ENCODE data around the gene SESN1. TPM values are rescaled to one million over a fixed set of nuclear protein-coding genes. Genes with fewer than 3 reads are reported as not detected.

Gene SESN1
- polyA plus RNA-seq, 1 experiment, result 9.1 TPM

GRCh38 chr6:108969776-108970175, 124.9 kb downstream of the SESN1 start:
- POLR2A ChIA-PET, result interaction anchor here (0.7 kb wide), 1 partner anchor 64 kb away, joined by 3 read pairs; no protein-coding TSS in a partner anchor
- H3K27me3 ChIP-seq (ENCODE audit: control insufficient read depth, insufficient read depth, low read length), result no peaks in the 10 kb centered on the region; the same call in 1 of the 2 replicates
- no peak overlapping the region for H3K4me3 ChIP-seq (ENCODE audit: low read depth, low read length)
- CTCF ChIA-PET, result interaction anchor here (0.7 to 1.4 kb wide), 2 partner anchors 20 to 451 kb away, joined by 3 read pairs; no protein-coding TSS in a partner anchor
- no peak for DNase-seq (ENCODE audit: low read depth)
- no peak for TF ChIP-seq CTCF (IDR thresholded peaks at IDR 0.05; ENCODE audit: insufficient read depth, low read depth, low read length)
- no peaks in the 10 kb centered on the region for H3K36me3 ChIP-seq (ENCODE audit: control insufficient read depth, insufficient read depth, low read length)

DNA sequence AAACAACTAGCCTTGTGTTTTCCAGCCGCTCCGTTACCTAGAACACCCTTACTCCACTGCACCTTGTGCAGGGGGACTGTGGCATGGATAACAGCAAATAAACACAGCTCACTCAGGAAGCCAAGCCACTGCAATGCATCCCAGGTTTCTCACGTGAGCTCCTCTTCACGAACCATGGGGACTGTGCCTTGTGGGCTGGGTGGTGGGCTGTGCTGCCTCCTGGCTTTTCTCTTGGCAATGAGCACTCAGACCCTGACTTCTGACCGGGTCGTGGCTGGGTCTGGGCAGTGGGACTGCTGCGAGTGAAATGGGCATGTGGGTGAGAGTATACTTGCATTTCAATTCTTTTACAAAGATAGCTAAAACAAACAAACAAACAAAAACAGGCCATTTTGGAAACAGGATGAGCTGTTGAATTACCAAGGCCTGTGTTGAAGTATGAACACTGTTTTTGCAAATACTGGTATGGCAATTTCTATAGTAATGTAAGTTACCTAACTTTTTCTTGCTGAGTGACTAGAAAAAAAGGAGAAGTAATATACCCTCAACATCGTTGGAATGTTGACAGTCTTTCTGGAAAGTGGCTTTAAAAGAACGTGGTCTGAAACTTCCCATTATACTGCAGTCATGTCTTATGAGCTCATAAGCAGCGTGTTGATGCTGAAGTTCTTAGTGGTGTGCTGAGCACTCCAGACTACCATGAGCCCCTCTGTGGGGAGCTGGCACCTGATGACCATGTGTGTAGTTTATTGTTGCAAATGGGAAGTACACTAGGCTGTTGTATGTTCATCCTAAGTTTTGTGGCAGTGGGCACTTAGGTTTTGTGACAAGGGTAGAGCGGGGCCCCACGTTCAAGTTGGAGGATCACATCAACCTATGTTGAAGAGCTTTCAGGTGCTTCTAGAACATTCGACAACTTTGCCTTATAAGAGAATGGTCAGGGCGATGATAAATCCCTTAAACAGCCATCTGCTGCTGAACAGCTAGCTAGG, 126.0 kb downstream of the SESN1 start:
- no peak for TF ChIP-seq CTCF (IDR thresholded peaks at IDR 0.05; ENCODE audit: insufficient read depth, low read depth, low read length)
- Histone ChIP-seq H3K27me3 (ENCODE audit: control insufficient read depth, insufficient read depth, low read length) (no peaks in the 10 kb centered on the region; the same call in 1 of the 2 replicates), H3K36me3 (ENCODE audit: control insufficient read depth, insufficient read depth, low read length) (no peaks in the 10 kb centered on the region), H3K4me3 (ENCODE audit: low read depth, low read length) (no peak overlapping the region)
- CTCF ChIA-PET, result interaction anchor here (1.2 kb wide), 2 partner anchors 20 to 23 kb away, joined by 3 read pairs; no protein-coding TSS in a partner anchor
- DNase-seq (ENCODE audit: low read depth), result no peak
- POLR2A ChIA-PET, result no interaction called here

DNA sequence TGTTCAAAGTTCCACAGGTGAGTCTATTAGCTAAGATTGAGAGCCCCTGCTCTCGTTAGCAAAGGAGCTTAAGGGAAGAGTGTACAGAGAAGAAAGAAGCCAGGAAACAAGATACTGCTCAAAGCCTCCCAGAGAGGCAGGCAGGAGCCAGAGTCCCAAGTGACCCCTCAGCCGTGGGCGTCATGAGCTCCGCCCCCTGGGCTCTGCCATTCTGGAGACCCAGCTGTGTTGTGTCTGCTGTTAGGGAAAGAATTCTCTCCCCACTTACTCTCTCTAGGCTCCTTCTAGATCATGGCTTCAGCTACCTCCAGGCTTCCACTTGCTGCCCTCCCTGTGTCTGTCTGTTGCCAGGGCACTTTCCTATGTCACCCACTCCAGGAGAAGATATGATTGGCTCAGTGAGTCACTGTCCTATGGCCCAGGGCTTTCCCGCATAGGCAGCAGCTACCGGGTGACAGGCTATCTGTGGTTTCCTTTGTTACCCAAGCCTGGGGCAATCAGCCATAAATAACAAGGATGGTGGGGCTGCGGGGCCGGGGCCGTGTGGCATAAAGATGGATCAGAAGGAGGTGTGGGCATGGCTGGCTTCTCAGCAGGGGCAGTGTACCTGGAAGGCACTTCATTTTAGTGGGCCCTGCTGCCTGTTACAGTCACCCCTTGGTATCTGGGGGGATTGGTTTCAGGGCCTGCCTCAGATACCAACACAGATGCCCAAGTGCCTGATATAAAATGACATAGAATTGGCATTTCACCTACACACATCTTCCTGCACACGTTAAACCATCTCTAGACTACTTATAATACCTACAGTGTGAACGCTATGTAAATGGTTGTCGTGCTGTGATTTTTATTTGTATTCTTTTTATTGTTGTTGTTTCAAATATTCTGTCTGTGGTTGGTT, 127.5 kb downstream of the SESN1 start:
- Histone ChIP-seq H3K4me3 (ENCODE audit: low read depth, low read length) (no peak overlapping the region), H3K36me3 (ENCODE audit: control insufficient read depth, insufficient read depth, low read length) (no peaks in the 10 kb centered on the region), H3K27me3 (ENCODE audit: control insufficient read depth, insufficient read depth, low read length) (no peaks in the 10 kb centered on the region)
- DNase-seq (ENCODE audit: low read depth), result no peak
- CTCF ChIA-PET, result no interaction called here
- POLR2A ChIA-PET, result no interaction called here
- no peak for TF ChIP-seq CTCF (IDR thresholded peaks at IDR 0.05; ENCODE audit: insufficient read depth, low read depth, low read length)

GRCh38 chr6:108966251-108966650, 128.4 kb downstream of the SESN1 start:
- no peak for DNase-seq (ENCODE audit: low read depth)
- TF ChIP-seq CTCF (IDR thresholded peaks at IDR 0.05; ENCODE audit: insufficient read depth, low read depth, low read length), result no peak
- H3K27me3 ChIP-seq (ENCODE audit: control insufficient read depth, insufficient read depth, low read length), result no peaks in the 10 kb centered on the region
- ChIA-PET POLR2A (no interaction called here), CTCF (no interaction called here)
- H3K36me3 ChIP-seq (ENCODE audit: control insufficient read depth, insufficient read depth, low read length), result no peaks in the 10 kb centered on the region
- H3K4me3 ChIP-seq (ENCODE audit: low read depth, low read length), result no peak overlapping the region

DNA sequence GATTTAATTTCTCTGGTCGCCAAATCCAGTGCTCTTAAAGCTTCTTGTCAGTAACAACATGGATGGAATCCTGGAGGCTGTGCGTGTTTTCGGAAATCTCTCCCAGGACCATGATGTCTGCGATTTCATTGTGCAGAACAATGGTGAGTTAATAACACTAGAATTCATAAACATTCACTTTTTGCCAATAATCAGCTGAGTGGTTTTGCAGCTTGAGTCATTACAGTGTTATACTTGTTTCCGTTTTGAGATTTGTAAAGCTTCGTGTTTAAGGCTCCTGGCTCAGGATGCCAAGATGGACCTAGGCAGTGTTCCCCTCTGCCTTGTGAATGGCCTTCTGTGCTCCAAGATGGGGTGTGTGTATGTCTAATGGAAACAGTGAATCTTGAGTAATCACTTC, 132.7 kb downstream of the SESN1 start:
- no peaks in the 10 kb centered on the region for H3K36me3 ChIP-seq (ENCODE audit: control insufficient read depth, insufficient read depth, low read length)
- TF ChIP-seq CTCF (IDR thresholded peaks at IDR 0.05; ENCODE audit: insufficient read depth, low read depth, low read length), result no peak
- CTCF ChIA-PET, result no interaction called here
- H3K27me3 ChIP-seq (ENCODE audit: control insufficient read depth, insufficient read depth, low read length), result no peaks in the 10 kb centered on the region
- no peak for DNase-seq (ENCODE audit: low read depth)
- POLR2A ChIA-PET, result no interaction called here
- no peak overlapping the region for H3K4me3 ChIP-seq (ENCODE audit: low read depth, low read length)
